ENCODE data around the gene MAP2K5.

MAP2K5 gene

GRCh38 chr15:67799801-67800205 is 257.3 kb downstream of the MAP2K5 start:
- no peak for TF ChIP-seq CTCF (IDR thresholded peaks at IDR 0.05; ENCODE audit: low read depth, low read length)
- H3K4me3 ChIP-seq (ENCODE audit: low read depth, low read length): no peak overlapping the region

DNA sequence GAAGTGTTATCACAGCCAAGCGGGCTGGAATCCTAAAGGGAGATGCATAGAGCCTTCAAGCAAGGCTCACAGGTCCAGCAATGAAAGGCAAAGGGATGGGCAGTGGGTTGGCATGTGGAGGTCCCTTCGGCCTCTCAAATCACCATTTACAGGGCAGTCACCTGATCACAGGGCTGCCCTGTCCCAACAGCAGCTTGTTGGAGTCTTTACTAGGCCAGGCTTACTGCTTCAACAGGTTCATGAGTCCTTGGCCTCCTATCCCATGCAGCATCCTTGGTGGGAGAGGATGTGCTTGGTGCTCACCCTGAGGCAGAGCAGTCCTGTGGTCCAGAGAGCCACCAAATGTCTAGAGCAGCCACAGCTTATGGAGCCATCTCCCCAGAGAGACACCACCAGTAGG is 258.6 kb downstream of the MAP2K5 start:
- TF ChIP-seq CTCF (IDR thresholded peaks at IDR 0.05; ENCODE audit: low read depth, low read length): no peak
- no peak overlapping the region for H3K4me3 ChIP-seq (ENCODE audit: low read depth, low read length)

- no peak for TF ChIP-seq CTCF (IDR thresholded peaks at IDR 0.05; ENCODE audit: low read depth, low read length)
- no peak overlapping the region for H3K4me3 ChIP-seq (ENCODE audit: low read depth, low read length)
These were observed 259.7 kb downstream of the MAP2K5 start for GRCh38 chr15:67801926-67802914.

DNA sequence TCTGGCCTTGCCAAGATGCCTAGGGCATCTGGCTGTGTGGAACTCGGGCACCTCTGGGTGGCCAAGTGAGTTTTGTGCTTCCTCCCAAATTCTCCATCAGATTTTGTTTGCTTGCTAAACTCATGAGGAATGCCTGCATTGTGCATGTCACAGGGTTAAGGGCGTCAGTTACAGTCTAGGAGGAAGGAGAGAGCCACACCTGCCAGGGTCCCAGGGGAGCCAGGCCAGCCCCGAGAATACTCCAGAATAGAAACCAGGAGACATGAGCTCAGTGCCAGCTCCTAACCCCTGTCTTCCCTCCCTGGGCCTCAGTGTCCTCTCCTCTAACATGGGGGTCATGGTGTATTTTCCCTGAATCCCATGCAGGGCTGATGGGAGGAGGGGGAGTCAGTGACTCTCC is 260.8 kb downstream of the MAP2K5 start:
- H3K4me3 ChIP-seq (ENCODE audit: low read depth, low read length): no peak overlapping the region
- TF ChIP-seq CTCF (IDR thresholded peaks at IDR 0.05; ENCODE audit: low read depth, low read length): no peak

GRCh38 chr15:67803996-67804843 is 261.7 kb downstream of the MAP2K5 start:
- H3K4me3 ChIP-seq (ENCODE audit: low read depth, low read length): no peak overlapping the region
- no peak for TF ChIP-seq CTCF (IDR thresholded peaks at IDR 0.05; ENCODE audit: low read depth, low read length)

- no peak for TF ChIP-seq CTCF (IDR thresholded peaks at IDR 0.05; ENCODE audit: low read depth, low read length)
- H3K4me3 ChIP-seq (ENCODE audit: low read depth, low read length): no peak overlapping the region
These were observed 262.6 kb downstream of the MAP2K5 start for GRCh38 chr15:67805008-67805665.

Measured in WI38 (cell line).